IPS-NIHi7 (cell line): ENCODE measurements around the gene CLIP2.
"Not testable (repeated sequence)": the region's sequence is repeated elsewhere in the genome, so short reads cannot be mapped to it uniquely, and the experiment has no call there.

Experiments
- DNase-seq: peaks from one replicate; pipeline ENCODE4 v3.0.0; 2012; ENCODE audit warnings: mixed read lengths; ENCODE audit errors: extremely low spot score

CLIP2 gene

DNA sequence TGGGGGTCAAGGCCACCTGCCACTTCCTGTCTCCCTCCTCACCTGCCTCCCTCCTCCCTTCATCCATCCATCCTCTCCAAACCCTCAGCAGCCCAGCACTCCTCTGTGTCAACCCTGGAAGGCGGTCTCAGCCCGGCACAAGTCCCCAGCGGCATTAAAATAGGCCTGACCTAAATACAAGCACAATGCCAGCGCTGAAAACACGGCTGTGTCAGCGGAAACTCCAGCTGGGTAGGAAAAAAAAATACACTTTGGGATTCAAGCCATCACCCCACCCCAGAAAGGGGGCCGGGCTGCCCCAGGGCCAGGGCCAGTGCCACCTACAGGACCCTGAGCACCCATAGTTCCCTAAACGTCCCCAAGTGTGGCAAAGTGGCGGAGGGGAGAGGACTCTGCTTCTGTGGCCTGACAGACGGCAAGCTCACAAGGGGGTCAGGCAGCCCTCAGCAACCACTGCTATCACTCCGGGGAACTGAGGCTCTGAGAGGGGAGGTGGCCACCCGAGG lies 141.8 kb downstream of the CLIP2 start:
- peak; percentile 25 for DNase-seq

DNA sequence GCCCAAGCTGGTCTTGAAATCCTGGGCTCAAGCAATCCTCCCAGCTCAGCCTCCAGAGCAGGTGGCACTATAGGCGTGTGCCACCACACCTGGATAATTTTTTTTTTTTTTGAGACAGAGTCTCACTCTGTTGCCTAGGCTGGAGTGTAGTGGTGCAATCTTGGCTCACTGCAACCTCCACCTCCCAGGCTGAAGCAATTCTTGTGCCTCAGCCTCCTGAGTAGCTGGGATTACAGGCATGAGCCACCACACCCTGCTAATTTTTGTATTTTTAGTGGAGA lies 148.0 kb downstream of the CLIP2 start:
- not testable (repeated sequence) for DNase-seq

DNA sequence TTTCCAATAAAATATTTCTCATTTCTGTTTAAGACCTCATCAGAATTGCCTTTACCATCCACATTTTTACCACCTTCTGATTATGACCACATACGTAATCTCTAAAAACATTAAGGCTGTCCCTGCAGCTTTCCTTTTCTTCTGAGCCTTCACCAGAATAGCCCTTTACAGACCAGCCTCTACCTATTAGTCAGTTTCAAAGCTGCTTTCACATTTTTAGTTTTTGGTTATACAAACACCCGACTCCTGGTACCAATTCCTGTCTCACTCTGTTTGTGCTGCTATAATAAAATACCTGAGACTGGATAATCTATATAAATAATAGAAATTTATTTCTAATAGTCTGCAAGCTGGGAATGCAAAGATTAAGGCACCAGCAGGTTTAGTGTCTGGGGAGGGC lies 149.1 kb downstream of the CLIP2 start:
- no peak for DNase-seq

DNA sequence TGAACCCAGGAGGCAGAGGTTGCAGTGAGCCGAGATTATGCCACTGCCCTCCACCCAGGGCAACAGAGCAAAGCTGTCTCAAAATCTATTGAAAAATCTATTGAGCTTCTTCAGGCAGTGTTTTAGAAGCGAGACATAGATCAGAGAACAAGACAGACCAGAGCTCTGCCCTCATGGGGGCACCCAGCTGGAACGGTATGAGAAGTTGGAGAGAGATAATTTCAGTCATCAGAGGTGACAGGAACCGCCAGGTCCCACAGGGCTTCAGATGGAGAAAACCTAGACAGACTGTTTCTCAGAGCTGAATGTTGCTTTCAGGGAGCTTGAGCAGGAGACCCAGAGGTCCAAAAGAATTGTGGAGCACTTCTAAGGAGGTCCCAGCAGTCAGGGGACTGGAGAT lies 150.3 kb downstream of the CLIP2 start:
- DNase-seq: no peak

DNA sequence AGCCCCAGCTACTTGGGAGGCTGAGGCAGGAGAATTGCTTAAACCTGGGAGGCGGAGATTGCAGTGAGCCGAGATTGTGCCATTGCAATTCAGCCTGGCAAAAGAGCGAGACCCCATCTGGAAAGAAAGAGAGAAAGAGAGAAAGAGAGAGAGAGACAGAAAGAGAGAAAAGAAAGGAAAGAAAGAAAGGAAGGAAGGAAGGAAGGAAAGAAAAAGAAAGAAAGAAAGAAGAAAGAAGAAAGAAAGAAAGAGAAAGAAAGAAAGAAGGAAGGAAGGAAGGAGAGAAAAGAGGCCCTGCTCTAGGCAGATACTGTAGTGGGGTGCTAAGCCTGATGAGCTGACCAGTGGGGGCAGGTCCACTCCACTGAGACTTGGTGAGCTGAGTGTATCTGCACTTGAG lies 150.9 kb downstream of the CLIP2 start:
- DNase-seq: not testable (repeated sequence)

DNA sequence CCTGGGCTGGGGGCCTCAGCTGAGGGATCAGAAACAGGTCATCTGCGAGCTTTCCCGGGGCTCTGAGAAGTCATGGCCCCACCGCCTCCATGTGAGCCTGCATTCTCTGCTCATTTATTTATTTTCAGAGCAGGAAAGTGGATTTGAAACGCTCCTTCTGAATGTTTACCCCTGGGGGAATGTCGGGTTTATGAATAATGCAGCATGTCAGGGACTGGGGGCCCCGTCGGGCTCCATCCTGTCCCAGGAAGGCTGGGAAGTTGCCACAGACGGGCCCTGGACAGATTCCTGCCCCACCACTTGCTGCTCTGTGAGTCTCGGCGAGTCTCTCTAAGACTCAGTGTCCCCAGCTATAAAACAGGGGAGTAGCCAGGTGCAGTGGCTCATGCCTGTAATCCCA lies 152.6 kb downstream of the CLIP2 start:
- no peak for DNase-seq

DNA sequence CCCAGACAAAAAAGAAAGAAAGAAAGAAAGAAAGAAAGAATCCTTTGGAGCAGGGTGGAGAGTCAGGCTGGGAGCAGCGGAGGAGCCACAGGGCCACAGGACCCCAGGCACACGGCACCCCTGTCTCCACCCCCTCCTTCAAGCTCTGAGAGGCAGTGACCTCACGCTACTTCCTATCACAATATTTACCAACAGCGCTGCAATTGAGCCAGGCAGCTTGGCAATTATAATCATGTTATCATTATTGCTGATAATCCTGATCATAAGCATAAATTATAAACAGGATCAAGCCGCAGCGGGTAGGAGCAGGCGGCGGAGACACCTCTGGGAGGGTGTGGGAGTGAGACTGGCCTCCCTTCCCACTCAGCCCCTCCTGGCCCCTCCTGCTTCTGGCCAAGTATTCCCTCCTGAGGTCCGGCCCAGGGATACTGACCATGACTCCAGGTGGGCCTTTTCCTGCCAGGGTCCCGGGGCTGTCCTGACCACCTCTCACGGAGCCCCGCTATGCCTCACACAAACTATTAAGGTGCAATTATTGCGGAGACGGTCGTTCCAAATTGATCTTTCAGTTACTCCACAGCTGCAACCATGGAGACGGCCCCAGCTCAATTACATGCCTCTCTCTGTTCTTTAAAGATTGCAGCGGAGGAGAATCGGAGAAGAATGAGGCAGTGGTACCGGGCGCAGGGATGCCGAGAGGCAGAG lies 154.5 kb downstream of the CLIP2 start:
- no peak for DNase-seq

DNA sequence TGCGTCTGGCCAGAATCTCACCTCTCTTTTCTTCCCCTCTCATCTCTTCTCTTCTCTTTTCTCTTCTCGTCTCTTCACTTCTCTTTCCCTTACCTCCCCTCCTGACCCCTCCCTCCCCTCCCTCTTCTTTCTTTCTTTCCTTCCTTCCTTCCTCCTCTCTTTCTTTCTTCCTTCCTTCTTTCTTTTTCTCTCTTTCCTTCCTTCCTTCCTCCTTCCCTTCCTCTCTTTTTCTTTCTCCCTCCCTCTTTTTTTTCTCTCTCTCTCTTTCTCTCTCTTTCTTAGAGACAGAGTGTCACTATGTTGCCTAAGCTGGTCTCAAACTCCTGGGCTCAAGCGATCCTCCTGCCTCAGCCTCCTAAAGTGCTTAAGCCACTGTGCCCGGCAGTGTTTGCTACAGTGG lies 159.9 kb downstream of the CLIP2 start:
- DNase-seq: no peak

DNA sequence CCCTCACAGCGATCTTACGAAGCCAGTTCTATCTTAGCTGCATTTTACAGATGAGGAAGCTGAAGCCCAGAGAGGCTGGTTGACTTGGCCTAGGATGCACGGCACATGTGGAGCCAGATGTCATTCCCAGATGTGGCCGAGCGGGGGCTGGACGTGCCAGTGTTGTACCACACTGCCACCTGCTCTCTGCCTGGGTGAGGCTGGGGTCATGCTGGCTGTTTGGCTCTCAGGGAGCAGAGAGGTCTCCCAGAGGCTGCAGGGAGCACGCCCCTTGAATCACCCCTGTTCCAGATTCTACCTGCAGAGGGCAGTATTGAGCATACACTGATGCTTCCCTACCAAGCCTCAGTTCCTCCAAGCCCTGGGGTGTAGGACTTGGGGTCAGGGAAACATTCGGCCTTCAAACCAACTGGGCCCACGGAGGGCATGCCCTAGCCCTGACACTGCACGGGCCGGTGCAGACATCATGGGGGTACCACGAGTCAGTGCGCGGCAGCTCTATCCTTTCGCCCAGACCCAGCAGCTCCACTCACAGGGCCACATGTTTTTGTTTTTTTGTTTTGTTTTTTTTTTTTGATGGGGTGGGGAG lies 160.7 kb downstream of the CLIP2 start:
- peak; percentile 90 for DNase-seq

DNA sequence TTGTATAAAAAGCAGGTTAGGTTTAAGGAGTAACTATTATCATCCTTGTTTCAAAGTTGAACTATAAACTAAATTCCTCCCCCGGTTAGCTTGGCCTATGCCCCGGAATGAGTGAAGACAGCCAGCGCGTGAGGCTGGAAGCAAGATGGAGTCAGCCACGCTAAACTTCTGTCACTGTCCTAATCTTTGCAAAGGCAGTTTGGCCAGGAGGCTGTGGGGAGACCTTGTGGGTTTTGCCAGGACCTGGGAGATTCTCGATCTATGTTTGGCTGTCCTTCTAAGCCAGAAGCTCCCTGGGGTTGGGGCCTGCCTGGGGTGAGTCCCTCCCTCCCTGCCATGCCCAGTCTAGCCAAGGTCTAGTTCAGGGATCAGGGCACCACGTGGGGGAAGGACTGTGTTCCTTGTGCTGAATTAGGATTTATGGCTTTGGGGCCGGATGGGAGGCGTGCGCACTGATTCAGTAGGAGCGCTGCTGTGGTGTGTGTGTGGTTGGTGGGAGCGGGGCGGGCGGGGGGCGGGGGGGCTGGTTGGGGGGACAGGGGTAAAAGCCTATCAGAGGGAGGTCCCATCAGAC lies 163.6 kb downstream of the CLIP2 start:
- DNase-seq: no peak

DNA sequence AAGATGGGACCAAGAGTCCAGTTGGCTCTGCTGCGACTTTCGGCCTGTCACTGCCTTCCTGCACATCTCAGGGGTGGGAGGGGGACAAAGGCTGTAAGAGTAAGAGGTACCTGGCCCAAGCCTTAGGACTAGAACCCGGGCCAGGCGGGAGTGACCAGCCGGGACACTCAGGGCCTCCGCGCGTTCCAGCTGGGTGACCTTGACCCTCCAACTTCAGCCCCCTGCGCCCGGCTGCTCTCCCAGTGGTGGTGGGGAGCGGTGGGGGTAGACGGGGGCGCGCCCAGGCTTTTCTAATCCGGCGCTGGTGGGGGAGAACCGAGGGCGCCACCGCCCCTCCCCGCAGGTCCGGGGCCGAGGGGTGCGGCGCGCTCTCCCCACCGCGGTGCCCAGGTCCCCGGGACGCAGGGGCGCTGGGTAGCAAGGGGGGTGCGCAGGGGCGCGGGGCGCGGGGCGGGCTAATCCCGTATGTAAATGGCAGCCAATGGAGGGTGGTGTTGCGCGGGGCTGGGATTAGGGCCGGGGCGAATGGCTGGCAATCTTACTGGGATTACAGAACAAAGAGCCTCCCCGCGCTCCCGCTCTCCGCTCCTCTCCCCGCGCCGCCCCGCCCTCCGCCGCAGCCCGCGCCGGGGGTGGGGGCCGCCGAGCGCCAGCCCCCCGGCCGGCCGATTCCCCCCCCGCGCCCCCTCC lies 164.3 kb downstream of the CLIP2 start, which contains the start of gene GTF2IRD1:
Gene GTF2IRD1 (plus strand): TSS at position 585 of the 690 bp plus-strand sequence. CDS start 54,175 bp downstream, outside the sequence.
- peak; percentile 85 for DNase-seq

DNA sequence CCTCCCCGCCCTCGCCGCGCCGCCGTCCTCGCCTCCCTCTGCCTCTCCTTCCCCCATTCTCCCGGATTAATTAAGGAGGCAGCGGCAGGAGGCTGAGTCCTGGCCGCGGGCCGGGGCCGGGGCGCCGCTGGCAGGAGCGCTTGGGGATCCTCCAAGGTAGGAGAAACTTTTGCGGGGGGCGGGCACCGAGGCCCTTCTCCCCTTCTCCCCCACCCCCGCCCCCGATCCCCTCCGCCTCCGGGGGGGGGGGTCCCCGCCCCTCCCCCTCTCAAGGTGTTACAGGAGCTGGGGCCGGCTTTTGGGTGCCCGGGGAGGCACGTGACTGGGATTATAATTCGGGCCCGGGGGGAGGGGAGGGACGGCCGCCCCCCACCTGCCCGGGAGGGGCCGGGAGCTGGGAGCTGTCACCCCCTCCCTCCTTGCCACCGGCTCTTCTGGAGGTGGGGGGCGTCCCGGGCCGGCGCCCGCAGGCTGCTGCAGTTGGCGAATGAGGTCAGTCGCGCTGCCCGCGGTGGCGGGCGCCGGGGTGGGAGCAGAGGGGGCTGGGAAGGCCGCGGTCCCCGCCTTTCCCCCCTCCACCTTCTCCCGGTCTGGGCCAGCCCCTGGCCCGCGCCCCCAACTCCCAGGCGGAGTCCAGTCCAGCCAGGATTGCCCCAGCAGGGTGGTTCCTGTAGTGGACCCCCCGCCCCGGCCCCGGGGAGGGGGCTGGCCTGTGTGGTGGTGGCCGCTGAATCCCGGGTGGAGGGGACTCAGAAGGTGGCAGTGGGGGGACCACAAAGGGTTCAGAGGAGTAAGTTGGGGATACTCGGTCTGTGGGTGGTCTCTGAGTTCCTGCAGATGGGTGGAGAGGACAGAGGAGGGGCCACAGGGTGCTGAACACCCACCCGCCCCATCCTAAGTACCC lies 165.1 kb downstream of the CLIP2 start:
- peak; percentile 58 for DNase-seq

DNA sequence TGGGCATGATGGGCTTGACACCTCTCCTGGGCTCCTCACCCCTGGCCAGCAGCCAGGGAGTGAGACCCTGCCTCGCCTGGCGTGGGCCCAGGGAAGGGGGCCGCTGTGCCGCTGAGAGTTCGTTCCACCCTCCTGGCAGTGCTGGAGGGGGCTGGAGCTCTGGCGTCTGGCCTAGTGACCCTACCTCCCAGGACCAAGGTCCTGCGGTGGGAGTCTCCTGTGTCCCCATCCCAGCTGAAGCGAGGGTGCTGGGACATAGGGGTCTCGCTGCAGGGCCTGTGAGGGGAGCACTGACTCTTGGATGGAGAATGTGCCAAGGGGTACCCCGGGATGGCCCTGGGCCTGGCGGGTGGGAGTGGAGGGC lies 165.7 kb downstream of the CLIP2 start:
- no peak for DNase-seq

DNA sequence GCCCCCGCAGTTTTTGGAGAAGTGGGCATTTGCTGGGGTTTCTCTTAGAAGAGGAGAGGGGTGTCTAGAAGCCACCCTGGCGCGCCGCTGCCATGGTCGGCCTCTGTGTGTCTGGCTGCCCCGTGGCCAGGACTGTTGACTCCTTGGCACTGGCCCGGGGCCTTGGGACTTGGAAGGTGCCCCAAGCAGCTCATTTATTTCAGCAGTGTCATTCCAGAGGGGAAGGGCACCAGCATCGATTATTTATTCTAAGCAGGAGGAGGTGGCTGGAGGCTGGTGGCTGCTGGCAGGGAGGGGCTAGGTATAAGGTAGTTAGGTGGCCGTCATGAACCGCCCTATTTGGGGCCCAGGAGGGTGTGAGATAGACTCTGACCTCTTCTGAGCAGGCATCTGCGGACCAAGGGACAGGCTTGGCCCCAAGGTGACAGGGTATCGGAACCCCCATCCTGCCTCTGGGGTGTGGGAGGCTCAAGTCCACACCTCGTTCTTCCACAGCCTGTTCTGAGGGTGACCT lies 166.1 kb downstream of the CLIP2 start:
- DNase-seq: no peak
